Stimulated activated CD8-positive, alpha-beta memory T cell treated with anti-CD3 and anti-CD28 coated beads, Interleukin-7, amount 100 ng/mL, for 24 hours (primary cell): ENCODE results near the gene ANKS6.

ENCODE experiments used
- DNase-seq: peaks from one replicate; pipeline ENCODE4 v3.0.0-alpha.2; 2020; ENCODE audit warnings: low read depth

ANKS6 gene

GRCh38 chr9:98811051-98811650 lies 14.8 kb upstream of the ANKS6 start:
- no peak for DNase-seq

GRCh38 chr9:98810102-98810842 lies 13.9 kb upstream of the ANKS6 start:
- no peak for DNase-seq

GRCh38 chr9:98809311-98810101 lies 13.2 kb upstream of the ANKS6 start:
- DNase-seq = no peak

DNA sequence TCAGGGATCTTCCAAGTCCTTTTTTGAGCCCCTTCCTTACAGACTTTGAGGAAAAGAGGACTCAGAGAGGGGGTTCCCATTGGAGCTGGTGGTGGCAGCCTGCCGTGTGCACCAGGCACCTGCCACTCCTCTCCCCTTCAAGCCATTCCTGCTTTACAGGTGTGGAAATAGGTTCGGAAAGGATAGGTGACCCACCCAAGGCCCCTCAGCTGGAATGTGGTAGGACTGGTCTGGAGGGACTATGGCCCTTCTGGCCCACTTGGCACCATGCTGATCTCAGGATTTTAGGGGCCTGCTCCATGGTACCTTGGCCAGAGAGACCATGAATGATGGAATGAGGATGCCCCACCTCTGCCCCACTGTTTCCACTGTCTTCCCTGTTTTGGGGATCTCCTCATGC lies 12.5 kb upstream of the ANKS6 start:
- DNase-seq = no peak

- DNase-seq = no peak
Observed at GRCh38 chr9:98808411-98808815, 12.1 kb upstream of the ANKS6 start.

- no peak for DNase-seq
Observed at GRCh38 chr9:98807814-98808195, 11.4 kb upstream of the ANKS6 start.

DNA sequence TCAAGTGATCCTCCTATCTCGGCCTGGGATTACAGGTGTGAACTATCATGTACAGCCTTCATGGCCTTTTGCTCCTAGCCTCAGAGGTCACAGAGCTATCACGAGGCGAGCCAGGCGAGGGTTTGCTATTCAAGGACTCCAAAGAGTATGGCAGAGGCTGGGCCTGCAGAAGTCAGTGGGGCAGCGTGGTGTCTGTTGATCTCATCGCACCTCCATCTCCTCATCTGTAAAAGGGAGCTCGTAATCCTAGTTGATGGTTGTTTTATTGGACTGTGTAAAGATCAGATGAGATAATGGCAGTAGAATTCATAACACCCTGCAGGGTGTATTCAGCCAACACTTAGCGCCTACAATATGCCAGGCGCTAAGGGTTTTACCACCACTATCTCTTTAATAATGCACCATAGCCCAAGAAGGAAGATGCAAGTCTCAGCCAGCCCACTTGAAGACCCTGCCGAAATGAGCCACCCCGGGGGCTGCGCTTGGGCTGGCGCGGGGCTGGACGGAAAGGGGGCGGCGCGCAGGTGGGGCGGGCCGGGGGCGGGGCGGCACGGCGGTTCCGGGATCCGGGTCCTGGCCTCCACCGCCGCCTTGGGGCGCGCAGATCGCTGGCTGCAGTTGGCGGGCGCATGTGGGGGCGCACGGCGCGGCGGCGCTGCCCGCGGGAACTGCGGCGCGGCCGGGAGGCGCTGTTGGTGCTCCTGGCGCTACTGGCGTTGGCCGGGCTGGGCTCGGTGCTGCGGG lies 10.9 kb upstream of the ANKS6 start, which contains the start of gene GALNT12:
GALNT12 (plus strand) TSS at position 601 of the 744 bp plus-strand sequence; CDS start at position 630, 29 bp downstream.
- peak; percentile 30 for DNase-seq

DNA sequence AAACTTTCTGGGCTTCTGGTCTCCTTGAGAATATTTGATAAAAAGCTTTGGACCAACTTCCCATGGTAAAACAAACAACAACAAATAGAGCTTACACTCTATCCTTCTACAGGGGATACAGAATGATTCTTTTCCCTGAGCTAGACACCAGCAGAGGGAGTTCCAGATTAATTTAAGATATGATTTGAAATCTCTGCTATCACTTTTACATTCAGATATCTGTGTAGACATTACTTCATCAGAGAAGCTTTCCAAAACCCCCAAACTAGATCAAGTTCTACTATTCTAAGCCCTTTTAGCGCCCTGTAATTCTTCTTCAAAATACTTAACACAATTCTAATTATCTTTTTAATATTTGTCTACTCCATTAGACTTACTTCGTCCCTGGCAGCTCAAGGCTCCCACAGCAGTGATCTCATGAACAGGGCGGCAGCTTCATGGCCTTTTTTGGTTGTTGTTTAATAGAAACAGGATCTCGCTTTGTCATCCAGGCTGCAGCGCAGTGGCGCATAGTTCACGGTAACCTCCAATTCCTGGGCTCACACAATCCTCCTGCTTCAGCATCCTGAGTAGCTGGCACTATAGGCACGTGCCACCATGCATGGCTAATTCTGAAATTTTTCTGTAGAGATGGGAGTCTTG lies 10.2 kb upstream of the ANKS6 start:
- no peak for DNase-seq

DNA sequence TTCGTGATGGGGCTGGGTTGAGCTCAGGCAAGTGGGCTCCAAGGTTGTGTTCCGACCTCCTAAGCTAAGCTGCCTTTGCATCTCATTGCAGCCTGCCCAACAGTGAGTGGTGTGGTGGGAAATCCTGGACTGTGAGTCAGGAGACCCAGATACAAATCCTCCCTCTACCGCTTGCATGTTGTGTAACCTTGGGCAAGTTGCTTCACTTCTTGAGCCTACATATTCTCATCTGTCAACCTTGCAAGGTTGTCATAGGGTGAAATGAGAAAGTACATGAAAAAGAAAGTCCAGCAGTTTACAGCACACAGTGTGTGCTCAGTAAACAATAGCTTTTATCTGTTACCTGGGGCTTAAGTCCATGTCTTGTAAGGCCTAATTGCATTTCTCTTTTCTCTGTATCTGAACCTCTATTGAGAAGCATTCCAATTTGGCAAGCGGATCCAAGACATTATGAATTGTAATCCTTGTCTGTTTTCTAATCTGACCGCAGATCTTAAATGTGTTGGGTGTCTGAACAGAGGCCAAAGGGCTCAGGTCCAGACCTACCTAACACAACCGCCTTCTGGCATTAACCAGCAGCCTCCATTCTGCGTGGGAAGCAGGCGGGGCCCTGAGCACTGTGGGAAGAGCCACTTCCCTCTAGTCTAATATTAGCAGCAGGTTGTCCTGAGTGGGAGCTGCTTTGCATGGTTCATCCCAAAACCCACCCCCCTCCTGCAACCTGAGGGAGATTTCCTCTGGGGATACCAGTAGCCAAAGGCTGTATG lies 9.3 kb upstream of the ANKS6 start:
- no peak for DNase-seq

DNA sequence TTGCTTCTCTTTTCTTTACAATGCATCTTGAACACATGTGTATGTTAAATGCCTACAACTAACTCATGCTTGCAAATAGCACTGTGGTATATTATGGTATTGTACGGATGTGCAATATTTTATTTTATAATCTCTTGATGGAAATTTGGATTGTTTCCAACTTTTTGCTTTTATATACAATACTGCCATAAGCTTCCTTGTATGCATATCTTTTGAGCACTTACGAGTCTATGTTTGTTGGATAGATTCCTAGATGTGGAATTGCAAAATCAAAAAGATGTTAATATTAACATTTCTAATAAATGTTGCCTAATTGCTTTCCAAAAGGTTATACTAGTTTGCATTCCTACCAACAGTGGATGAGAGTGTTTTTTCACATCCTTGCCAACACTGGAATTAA lies 7.7 kb upstream of the ANKS6 start:
- no peak for DNase-seq

GRCh38 chr9:98801969-98802371 lies 5.6 kb upstream of the ANKS6 start:
- no peak for DNase-seq

GRCh38 chr9:98801561-98801960 lies 5.2 kb upstream of the ANKS6 start:
- DNase-seq = no peak

DNA sequence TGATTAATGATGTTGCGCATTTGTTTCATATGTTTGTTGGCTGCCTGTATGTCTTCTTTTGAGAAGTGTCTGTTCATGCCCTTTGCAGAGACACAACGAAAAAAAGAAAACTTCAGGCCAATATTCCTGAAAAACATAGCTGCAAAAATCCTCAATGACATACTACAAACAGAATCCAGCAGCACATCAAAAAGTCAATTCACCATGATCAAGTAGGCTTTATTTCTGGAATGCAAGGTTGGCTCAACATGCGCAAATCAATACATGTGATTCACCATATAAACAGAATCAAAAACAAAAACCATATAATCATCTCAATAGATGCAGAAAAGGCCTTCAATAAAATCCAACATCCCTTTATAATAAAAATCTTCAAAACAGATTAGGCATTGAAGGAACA lies 1.9 kb upstream of the ANKS6 start:
- DNase-seq = no peak

GRCh38 chr9:98797491-98797890 lies 1.1 kb upstream of the ANKS6 start:
- no peak for DNase-seq

GRCh38 chr9:98795970-98796363 lies 388 bp downstream of the ANKS6 start:
- no peak for DNase-seq

DNA sequence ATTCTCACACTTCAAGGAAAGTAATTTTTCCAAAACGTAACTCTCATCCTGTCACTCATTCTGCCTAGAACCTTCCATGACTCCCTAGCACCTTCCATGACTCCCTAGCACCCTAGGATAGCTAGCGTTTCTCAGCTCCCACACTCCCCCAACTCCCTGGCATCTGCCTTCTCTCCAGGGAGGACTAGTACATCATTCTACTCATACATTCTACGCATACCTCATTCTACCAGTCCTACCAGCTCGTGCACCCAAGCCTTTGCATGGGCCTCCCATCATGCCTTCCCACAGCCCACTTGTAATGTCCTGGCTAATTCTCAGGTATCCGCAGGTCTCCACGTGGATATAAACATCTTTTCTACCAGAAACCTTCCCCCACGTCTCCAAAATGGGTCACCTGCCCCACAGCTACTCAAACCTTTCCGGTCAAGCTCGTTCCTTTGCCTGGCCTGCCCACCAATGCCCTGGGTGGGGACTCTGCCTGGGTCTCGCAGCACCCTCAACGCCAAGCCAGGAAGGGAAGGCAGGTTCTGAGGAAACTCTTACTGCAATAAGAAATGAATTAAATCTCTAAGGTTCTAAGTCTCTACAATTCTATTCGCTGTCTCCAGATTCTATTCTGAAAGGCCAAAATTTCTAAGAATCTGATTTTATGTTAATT lies 930 bp downstream of the ANKS6 start:
- DNase-seq = no peak

DNA sequence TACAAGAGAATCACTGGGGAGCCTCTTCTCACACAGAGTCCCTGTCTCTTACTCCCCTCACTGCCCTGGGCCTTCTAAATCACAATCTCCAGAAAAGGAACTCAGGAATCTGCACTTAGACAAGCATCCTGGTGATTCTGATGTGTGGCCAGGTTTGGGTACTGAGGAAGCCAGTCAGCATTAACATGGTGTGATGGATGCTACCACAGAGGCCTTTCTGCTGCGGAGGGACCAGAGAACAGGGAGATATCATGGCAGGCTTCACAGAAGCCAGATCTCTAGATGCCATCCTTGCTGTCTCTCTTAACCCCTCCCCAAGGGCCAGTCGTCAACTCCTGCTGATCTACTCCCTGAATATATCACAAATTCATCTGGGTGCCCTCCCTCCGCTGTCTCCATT lies 1.6 kb downstream of the ANKS6 start:
- DNase-seq = no peak

GRCh38 chr9:98793031-98793430 lies 3.3 kb downstream of the ANKS6 start:
- no peak for DNase-seq

DNA sequence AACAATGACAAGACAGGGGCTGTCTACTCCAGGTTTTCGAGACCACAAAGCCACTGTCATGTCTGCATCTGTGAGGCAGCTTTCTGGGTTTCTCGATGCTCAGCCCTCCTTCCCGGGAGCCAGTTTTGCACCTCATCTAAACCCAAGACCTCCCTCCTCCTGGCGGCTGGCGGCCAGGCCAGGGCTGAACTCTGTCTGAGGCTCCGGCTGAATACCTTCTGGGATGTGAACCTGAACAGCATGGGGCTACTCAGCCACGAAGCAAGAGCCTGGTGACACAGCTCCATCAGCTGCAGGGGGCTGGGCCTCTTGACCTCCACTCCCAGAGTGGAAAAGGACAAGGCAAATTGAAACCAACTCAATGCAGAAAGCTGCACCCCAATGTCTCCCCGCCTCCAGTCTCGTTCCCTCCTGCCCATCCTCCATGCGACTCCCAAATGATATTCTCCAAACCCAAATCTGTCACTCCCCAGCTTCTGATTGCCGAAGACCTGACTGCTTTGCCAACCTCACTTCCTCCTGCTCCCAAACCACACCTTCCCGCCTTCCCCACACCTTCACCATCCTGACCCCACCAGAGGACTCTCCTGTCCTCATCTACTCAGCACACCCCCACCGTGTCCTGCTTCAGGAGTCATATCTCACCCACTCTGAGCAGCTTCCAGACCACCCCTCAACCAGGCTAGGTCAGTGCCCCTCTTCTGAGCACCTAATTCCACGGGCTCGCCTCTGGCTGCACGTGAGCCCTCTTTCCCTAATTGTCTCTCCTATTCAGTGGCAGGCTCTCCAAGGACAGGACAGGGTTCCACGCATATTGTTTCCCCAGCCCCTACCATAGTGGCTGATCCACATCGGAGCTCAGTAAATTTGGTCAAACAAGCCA lies 4.5 kb downstream of the ANKS6 start:
- DNase-seq = no peak
